ENCODE data around the gene TJAP1.

- TF ChIP-seq CTCF (IDR thresholded peaks at IDR 0.05; ENCODE audit: low read depth, low read length) (no peak), EZH2phosphoT487 (IDR thresholded peaks at IDR 0.05; ENCODE audit: low read depth) (no peak)
These were observed 31.8 kb upstream of the TJAP1 start for GRCh38 chr6:43445576-43445975.
